Caki2 (cell line): ENCODE data around the gene HEPACAM2. TPM values are rescaled to one million over a fixed set of nuclear protein-coding genes. Genes with fewer than 3 reads are reported as not detected.

Experiments used
- DNase-seq: peaks from one replicate; pipeline ENCODE4 v3.0.0-alpha.2; 2015; ENCODE audit warnings: low read depth
- in situ Hi-C: cut with HindIII; loops from 2 replicates; pipeline ENCODE4 v1.10.0; 2016; ENCODE audit warnings: low sequenced_read_pairs, low pct_unique_long_range_greater_than_20kb, mixed read lengths
- total RNA-seq: library from RNA; depleted of rRNA; stranded (reverse); fragments of >200 nt; shearing (Covaris generic); gene quantifications from 2 replicates; pipeline ENCODE4 v1.2.3, GENCODE V29; 2014; ENCODE audit warnings: low replicate concordance; rRNA removed

The HEPACAM2 gene
- not detected in 2 replicates for total RNA-seq

- in situ Hi-C loops, result no loop called here
- DNase-seq, result no peak
Observed at GRCh38 chr7:93226310-93226709, at the start of gene HEPACAM2. Gene HEPACAM2, minus strand, starts transcription at chr7:93226469.

- in situ Hi-C loops, result no loop called here
- no peak for DNase-seq
Observed at GRCh38 chr7:93265220-93265619, 39.0 kb upstream of the HEPACAM2 start.

DNA sequence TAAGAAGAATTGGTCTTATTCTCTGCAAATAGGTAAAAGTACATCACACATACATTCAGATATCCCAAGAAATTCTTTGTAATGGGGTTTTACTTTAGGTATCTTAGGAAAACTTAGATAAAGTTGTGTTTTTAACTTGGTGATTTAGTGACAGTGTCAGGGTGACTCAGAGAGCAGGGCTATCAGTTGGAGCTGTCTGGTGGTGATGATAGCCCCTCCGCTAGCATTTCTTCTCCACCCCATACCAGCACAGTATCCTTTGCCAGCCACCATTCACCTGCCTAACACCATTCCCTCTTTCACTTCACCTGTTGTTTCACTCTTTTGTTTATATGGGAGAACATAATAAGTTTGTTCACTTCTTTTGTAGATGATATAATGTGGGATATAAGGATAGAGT, 36.3 kb upstream of the HEPACAM2 start:
- no peak for DNase-seq
- in situ Hi-C loops, result no loop called here

DNA sequence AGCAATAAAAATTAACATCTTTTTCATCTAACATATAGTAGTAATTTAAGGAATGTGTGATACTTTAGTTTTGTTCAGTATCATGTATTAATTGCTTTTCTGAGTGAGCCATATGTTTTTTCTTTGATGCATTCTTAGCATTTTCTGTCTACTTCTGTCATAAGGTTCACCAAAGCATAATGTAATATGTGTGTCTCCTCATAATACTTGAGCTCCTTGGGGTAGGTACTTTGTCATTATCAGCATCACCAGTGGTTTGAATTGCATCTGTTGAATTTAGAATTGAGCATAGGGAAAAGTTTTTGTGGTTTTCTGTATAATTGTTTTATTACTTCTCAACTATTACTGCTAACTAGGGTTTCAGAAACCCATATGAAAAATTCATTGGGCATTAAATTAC, 32.4 kb upstream of the HEPACAM2 start:
- in situ Hi-C loops, result no loop called here
- no peak for DNase-seq

- no peak for DNase-seq
- in situ Hi-C loops, result no loop called here
Observed at GRCh38 chr7:93249491-93250148, 23.4 kb upstream of the HEPACAM2 start.

- DNase-seq, result peak; percentile 14
Observed at GRCh38 chr7:93245525-93246432, 19.5 kb upstream of the HEPACAM2 start.

GRCh38 chr7:93242106-93242505, 15.8 kb upstream of the HEPACAM2 start:
- DNase-seq, result no peak
- in situ Hi-C loops, result no loop called here

More at GRCh38 chr7:93245525-93246432, 19.5 kb upstream of the HEPACAM2 start:
- in situ Hi-C loops, result no loop called here

DNA sequence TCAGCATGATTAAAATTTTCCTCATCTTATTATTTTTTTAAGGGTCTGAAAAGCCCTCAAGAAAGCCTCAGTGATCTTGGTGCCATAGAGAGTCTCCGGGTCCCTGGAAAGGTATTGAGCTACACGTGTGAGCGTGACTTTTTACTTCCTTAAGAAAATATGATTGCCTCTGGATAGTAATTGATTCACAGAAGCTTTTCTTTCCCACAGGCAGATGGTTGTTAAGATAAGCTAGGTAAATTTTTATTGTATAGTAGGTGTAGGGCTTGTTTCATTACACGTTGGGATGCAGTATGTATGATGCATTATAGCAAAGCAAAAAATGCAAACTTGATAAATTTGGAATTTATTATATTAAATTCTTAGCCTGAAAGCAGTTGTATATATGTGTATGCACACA, 13.6 kb upstream of the HEPACAM2 start:
- in situ Hi-C loops, result no loop called here
- DNase-seq, result no peak

GRCh38 chr7:93238748-93239147, 12.5 kb upstream of the HEPACAM2 start:
- in situ Hi-C loops, result no loop called here
- no peak for DNase-seq

DNA sequence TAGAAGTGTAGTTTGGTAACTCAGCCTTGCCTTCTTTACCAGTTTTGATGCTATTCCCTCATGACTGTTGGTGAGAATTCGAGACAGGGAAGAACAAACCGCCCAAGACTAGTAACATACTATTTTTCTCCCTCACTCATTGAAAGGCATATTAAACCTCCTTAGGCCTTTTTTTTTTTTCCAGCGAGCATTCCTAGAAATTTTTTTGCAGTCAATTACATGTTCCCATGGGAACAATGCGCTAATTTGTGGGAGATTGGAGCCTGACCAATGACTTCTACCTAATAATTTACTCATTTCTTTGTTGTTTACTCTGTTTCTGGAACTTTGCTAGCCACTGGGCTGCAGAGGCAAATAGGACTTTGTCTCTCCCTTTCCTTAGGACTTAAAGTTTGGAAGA, 11.9 kb upstream of the HEPACAM2 start:
- in situ Hi-C loops, result no loop called here
- no peak for DNase-seq

GRCh38 chr7:93235541-93235940, 9.3 kb upstream of the HEPACAM2 start:
- DNase-seq, result no peak
- in situ Hi-C loops, result no loop called here

- no peak for DNase-seq
- in situ Hi-C loops, result no loop called here
Observed at GRCh38 chr7:93232673-93233018, 6.4 kb upstream of the HEPACAM2 start.

DNA sequence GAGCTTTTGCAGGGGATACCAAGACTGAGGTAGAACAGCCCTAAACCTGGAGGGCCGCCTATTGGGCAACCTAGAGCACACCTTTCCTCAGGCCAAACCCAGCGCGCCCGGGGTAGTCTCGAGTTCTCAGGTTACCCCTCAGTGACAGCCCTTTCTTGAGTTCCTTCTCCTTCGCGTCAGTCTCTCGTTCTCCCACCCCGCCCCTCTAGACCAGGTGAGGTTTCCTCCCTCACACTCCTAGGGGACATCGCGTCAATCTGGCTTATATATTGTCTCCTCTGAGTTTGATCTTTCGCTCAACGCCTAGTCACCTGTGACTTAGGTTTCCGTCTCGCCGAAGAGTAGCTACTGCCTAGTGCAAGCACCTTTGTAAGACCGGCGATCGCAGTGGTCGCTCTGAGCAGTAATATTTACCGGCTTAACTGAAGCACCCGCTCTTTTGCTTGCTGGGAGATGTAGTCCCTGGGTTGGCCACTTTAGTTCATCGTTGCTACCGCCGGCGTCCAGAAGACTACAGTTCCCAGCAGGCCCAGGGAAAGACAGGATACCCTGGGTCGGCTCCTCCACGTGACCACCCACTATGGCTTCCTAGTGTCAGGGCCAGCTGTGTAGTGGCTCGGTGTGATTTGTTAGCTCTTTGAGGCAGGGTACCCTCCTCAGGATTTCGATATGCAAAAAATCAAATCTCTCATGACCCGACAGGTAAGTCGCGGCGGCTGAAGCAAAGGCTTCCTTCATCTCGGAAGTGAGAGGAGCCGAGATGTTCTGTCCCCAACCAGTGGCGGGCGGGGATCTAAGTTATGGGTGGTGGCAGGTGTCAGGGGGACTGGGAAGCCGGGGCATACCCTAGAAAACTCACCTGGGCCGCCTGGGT, 5.8 kb upstream of the HEPACAM2 start, which contains the start of gene VPS50:
VPS50 (plus strand) TSS at position 568 of the 874 bp plus-strand sequence; CDS start at position 670, 102 bp downstream.
- DNase-seq, result peak; percentile 96
- in situ Hi-C loops, result no loop called here

GRCh38 chr7:93231259-93231658, 5.0 kb upstream of the HEPACAM2 start:
- no peak for DNase-seq
- in situ Hi-C loops, result no loop called here

DNA sequence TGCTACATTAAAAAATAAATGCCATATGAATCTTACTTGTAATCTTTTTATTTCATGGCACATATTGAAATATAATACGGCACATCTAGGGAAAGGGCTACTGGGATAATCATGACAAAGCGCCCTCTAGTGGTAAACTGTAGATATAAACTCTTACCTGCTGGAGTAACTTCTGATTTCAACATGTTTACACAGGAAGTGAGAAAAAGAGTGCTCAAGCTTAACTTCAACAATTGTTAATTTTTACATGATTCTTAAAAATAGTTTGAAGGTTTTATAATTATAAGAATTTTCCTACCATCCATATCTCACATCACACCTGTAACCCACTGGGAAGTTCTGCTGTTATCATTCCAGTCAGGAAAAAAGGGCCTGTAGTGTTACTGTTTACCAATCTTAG, 2.0 kb upstream of the HEPACAM2 start:
- in situ Hi-C loops, result no loop called here
- peak; percentile 38 for DNase-seq

- no peak for DNase-seq
- in situ Hi-C loops, result no loop called here
Observed at GRCh38 chr7:93219868-93220267, 6.4 kb downstream of the HEPACAM2 start.

GRCh38 chr7:93218997-93219827, 7.1 kb downstream of the HEPACAM2 start:
- in situ Hi-C loops, result no loop called here

DNA sequence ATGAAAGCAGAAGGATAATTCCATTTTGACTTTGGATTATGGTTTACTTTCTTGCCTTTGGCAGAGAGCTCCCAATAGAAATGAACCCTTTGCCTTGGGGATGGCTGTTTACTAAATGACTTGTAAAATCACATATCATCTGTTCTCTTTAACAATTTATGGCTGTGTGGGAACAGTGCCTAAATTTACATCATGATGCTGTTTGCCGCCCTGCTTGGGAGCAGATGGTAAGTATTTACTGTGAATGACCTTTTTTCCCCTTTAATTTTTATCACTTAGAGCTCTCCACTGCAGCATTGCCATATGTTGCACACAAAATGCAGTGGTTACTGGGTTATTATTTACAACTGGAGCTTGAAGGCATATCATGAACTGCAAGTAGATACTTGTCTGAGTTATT, 13.4 kb downstream of the HEPACAM2 start:
- no peak for DNase-seq
- in situ Hi-C loops, result no loop called here

More at GRCh38 chr7:93218997-93219827, 7.1 kb downstream of the HEPACAM2 start:
- no peak for DNase-seq
